IPS DF 6.9 (cell line): ENCODE measurements around the gene TRMT1.

Experiments
- DNase-seq: peaks from one replicate; pipeline ENCODE4 v3.0.0-alpha.2; 2013; ENCODE audit warnings: low read depth, low spot score
- H3K27ac ChIP-seq: one replicate; pipeline ENCODE4 v1.5.1; 2013; ENCODE audit warnings: low read length, control low read depth
- H3K27me3 ChIP-seq: 2 replicates; pipeline ENCODE4 v1.6.1; 2013; ENCODE audit warnings: mild to moderate bottlenecking, low read length; ENCODE audit not compliant: control insufficient read depth, insufficient read depth
- H3K36me3 ChIP-seq: 2 replicates; pipeline ENCODE4 v1.6.1; 2013; ENCODE audit warnings: low read length; ENCODE audit not compliant: control insufficient read depth, insufficient read depth
- H3K4me1 ChIP-seq: 2 replicates; pipeline ENCODE4 v1.6.1; 2013; ENCODE audit warnings: low read length; ENCODE audit not compliant: control insufficient read depth, insufficient read depth
- H3K4me3 ChIP-seq: 2 replicates; pipeline ENCODE4 v1.5.1; 2013; ENCODE audit warnings: mild to moderate bottlenecking, low read length
- H3K9me3 ChIP-seq: 2 replicates; pipeline ENCODE4 v1.6.1; 2013; ENCODE audit warnings: low read length, inconsistent platforms; ENCODE audit not compliant: control insufficient read depth, insufficient read depth
- WGBS: extraction: QIAGEN DNeasy Blood & Tissue Kit; methylation state at CpG from one replicate; pipeline ENCODE4 v1.1.7; 2013; ENCODE audit warnings: mixed read lengths, missing lambda C conversion rate; ENCODE audit not compliant: insufficient read length, insufficient coverage; 5-methylcytosine and 5-hydroxymethylcytosine counted together

Gene TRMT1

GRCh38 chr19:13155472-13156359 lies 39.2 kb upstream of the TRMT1 start:
- peak overlapping the region; percentile 75; the same call in 1 of the 2 replicates for H3K4me3 ChIP-seq
- H3K36me3 ChIP-seq = peaks cover 3% of the 10 kb centered on the region
- peaks cover 2% of the 10 kb centered on the region for H3K4me1 ChIP-seq
- no CpG with 5 or more reads among the region's 55 CpGs for WGBS
- H3K9me3 ChIP-seq = no peaks in the 10 kb centered on the region
- H3K27me3 ChIP-seq = no peaks in the 10 kb centered on the region
- DNase-seq = no peak
- H3K27ac ChIP-seq = no peak overlapping the region

GRCh38 chr19:13154911-13155471 lies 38.5 kb upstream of the TRMT1 start:
- peaks cover 2% of the 10 kb centered on the region for H3K4me1 ChIP-seq
- H3K9me3 ChIP-seq = no peaks in the 10 kb centered on the region
- H3K27me3 ChIP-seq = no peaks in the 10 kb centered on the region
- H3K36me3 ChIP-seq = peaks cover 3% of the 10 kb centered on the region
- no peak overlapping the region for H3K27ac ChIP-seq
- peak overlapping the region; percentile 75; the same call in 1 of the 2 replicates for H3K4me3 ChIP-seq
- DNase-seq = no peak
- WGBS = no CpG with 5 or more reads among the region's 24 CpGs

- no peaks in the 10 kb centered on the region for H3K9me3 ChIP-seq
- H3K4me3 ChIP-seq = peak overlapping the region; percentile 75
- DNase-seq = no peak
- no CpG with 5 or more reads among the region's 21 CpGs for whole genome bisulfite sequencing
- H3K4me1 ChIP-seq = peaks cover 2% of the 10 kb centered on the region
- H3K36me3 ChIP-seq = peaks cover 3% of the 10 kb centered on the region
- peak overlapping the region; percentile 12 for H3K27ac ChIP-seq
- no peaks in the 10 kb centered on the region for H3K27me3 ChIP-seq
Measured at GRCh38 chr19:13154241-13154778, 37.8 kb upstream of the TRMT1 start.

DNA sequence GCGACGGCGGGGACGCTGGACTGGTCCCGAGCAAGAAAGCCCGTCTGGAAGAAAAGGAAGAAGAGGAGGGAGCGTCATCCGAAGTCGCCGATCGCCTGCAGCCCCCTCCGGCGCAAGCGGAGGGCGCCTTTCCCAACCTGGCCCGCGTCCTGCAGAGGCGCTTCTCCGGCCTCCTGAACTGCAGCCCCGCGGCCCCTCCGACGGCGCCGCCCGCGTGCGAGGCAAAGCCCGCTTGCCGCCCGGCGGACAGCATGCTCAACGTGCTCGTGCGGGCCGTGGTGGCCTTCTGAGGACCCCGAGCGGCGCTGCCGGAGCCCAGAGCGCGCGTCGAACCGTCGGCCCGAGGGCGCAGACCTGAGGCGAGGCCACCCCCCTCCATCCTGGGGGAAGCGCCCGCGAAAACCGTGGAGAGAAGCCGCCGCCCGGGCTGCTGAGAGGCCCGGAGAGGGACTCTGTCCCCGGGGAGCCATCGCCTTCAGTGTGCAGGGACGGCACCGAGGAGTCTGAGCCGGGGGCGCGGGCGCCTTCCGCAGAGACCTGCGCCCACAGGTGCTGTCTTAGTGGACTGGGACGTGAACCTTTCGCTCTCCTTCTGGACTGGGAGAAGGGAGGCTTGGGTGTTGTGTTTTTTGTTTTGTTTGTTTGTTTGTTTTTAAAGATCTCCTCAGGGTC lies 37.2 kb upstream of the TRMT1 start:
- no peak for DNase-seq
- peak overlapping the region; percentile 12 for H3K27ac ChIP-seq

GRCh38 chr19:13152974-13153568 lies 36.5 kb upstream of the TRMT1 start:
- Histone ChIP-seq H3K27me3 (no peaks in the 10 kb centered on the region), H3K27ac (no peak overlapping the region), H3K9me3 (no peaks in the 10 kb centered on the region), H3K4me1 (peaks cover 2% of the 10 kb centered on the region), H3K4me3 (peak overlapping the region; percentile 75), H3K36me3 (peaks cover 3% of the 10 kb centered on the region)
- no CpG with 5 or more reads among the region's 59 CpGs for WGBS
- no peak for DNase-seq

More for the DNA sequence above, 37.2 kb upstream of the TRMT1 start:
- WGBS = no CpG with 5 or more reads among the region's 69 CpGs
- Histone ChIP-seq H3K4me1 (peaks cover 2% of the 10 kb centered on the region), H3K27me3 (no peaks in the 10 kb centered on the region), H3K36me3 (peaks cover 3% of the 10 kb centered on the region), H3K9me3 (no peaks in the 10 kb centered on the region), H3K4me3 (peak overlapping the region; percentile 75)

- peak overlapping the region; percentile 75; the same call in 1 of the 2 replicates for H3K4me3 ChIP-seq
- peaks cover 2% of the 10 kb centered on the region for H3K4me1 ChIP-seq
- no peaks in the 10 kb centered on the region for H3K9me3 ChIP-seq
- peak overlapping the region; percentile 9 for H3K27ac ChIP-seq
- DNase-seq = no peak
- H3K36me3 ChIP-seq = peaks cover 3% of the 10 kb centered on the region
- H3K27me3 ChIP-seq = no peaks in the 10 kb centered on the region
- no CpG with 5 or more reads among the region's 25 CpGs for WGBS
Measured at GRCh38 chr19:13152356-13152973, 35.9 kb upstream of the TRMT1 start.

GRCh38 chr19:13151605-13152355 lies 35.2 kb upstream of the TRMT1 start:
- peak overlapping the region; percentile 78; the same call in 1 of the 2 replicates for H3K4me3 ChIP-seq

GRCh38 chr19:13150931-13151604 lies 34.5 kb upstream of the TRMT1 start:
- H3K4me3 ChIP-seq = peak overlapping the region; percentile 78; the same call in 1 of the 2 replicates
- WGBS = no CpG with 5 or more reads among the region's 34 CpGs
- H3K27me3 ChIP-seq = no peaks in the 10 kb centered on the region
- peaks cover 3% of the 10 kb centered on the region for H3K36me3 ChIP-seq
- no peaks in the 10 kb centered on the region for H3K9me3 ChIP-seq
- H3K4me1 ChIP-seq = no peaks in the 10 kb centered on the region
- H3K27ac ChIP-seq = no peak overlapping the region
- DNase-seq = no peak

More at GRCh38 chr19:13151605-13152355, 35.2 kb upstream of the TRMT1 start:
- Histone ChIP-seq H3K4me1 (peaks cover 2% of the 10 kb centered on the region), H3K36me3 (peaks cover 3% of the 10 kb centered on the region), H3K9me3 (no peaks in the 10 kb centered on the region), H3K27ac (no peak overlapping the region), H3K27me3 (no peaks in the 10 kb centered on the region)
- WGBS = no CpG with 5 or more reads among the region's 71 CpGs
- no peak for DNase-seq
